Vagina (tissue), 2 donors: ENCODE data around the gene SERPINA3.

Experiments
- CTCF ChIP-seq, 3 experiments: fragments of 450-650 bp in 2 of 3; fragments of 200-600 bp in 1 of 3; sonication (generic) in 1 of 3; IDR thresholded peaks; one replicate each; pipeline ENCODE4 v1.5.1; 2017 to 2019; ENCODE audit warnings: antibody characterized with exemption in 3 of 3, mild to moderate bottlenecking in 2 of 3, moderate library complexity in 2 of 3
- POLR2A ChIP-seq, 2 donors: fragments of 450-650 bp; IDR thresholded peaks; one replicate each; pipeline ENCODE4 v1.6.1; 2017; ENCODE audit warnings: antibody characterized with exemption in 2 of 2, mild to moderate bottlenecking in 2 of 2, moderate library complexity in 2 of 2

GRCh38 chr14:94602722-94603121 is 9.5 kb upstream of the SERPINA3 start:
- TF ChIP-seq CTCF (IDR thresholded peaks at IDR 0.05) (no peak), POLR2A (IDR thresholded peaks at IDR 0.05) (no peak)
